Activated effector memory CD4-positive, alpha-beta T cell treated with Interleukin-2 at 50 U/mL for 16 hours (primary cell): ENCODE measurements around the gene VEZF1.
"Not testable (repeated sequence)": the region's sequence is repeated elsewhere in the genome, so short reads cannot be mapped to it uniquely, and the experiment has no call there.

Experiments
- DNase-seq: peaks from one replicate; pipeline ENCODE4 v3.0.0-alpha.2; 2020

The VEZF1 gene

GRCh38 chr17:57974053-57974824 is 13.8 kb downstream of the VEZF1 start:
- not testable (repeated sequence) for DNase-seq

DNA sequence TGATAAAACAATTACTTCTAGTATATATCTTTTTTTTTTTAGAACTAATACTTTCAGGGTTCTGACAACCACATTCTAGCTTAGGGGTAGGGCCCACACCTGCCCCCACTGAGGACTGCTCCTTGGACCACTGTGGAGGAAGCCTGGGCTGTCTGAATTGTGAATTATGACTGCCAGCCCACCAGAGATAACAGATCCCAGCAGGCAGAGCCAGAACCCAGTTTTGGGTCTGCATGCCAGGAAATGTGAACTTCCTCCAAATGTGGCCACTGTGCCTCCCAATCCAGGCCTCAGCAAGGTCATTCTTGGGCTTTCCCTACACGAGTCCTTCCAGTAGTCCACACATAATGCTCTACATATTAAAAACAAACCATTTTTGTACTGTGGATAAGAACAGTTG is 15.9 kb downstream of the VEZF1 start:
- DNase-seq = no peak

- no peak for DNase-seq
Measured at GRCh38 chr17:57971572-57971971, 16.5 kb downstream of the VEZF1 start.

DNA sequence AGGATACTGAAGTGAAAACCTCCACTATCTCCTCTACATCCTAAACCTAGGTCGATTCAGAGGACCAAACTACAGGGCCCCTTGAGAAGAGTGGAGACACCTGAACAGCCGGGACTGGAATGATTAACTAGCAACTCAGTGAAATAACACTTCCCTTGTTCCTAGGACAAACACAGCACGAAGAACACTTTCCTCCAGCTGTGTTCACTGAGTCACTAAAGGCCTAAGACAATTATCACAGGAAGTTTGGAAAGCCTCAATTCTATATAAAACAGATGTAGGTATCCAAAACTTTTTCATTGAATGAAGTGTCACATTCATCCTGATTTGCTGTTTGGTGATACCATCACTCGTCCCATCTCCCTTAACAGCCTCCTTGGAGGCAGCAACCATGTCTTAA is 17.3 kb downstream of the VEZF1 start:
- DNase-seq = no peak

- DNase-seq = no peak
Measured at GRCh38 chr17:57968456-57968855, 19.6 kb downstream of the VEZF1 start.

DNA sequence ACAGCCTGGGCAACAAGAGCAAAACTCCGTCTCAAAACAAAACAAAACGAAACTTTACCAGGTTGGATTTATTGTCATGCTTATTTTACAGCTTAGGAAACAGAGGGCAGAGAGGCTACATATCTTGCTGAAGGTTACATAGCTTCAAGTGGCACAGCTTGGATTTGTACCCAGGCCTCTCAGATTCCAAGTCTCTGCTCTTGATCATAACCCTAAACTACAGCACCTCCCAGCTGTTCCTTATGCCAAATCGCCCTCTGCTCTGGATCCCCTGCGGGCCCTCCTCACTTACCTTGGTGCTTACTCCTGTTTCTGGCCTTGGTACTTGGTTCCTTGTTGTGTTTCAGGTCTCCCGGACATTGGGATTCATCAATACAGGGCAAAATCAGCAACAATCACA is 21.2 kb downstream of the VEZF1 start:
- no peak for DNase-seq

DNA sequence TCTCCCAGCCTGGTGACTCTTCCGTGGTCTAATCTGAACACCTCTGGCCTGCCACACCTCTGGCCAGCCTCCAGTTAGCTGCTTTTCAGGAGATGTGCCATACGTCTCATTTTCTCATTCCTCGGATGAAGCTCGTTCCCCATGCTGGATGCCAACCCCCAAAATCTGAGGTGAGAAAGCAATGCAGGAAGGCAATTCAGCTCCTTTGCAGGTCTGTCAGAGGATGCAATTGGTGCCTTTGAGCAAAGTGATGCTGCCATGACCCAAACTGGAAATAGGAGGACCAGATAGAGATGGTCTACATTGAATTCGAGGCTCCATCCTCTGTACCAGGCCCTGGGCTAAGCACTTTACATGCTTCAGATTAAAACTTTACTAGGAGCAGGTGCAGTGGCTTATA is 21.8 kb downstream of the VEZF1 start:
- no peak for DNase-seq

GRCh38 chr17:57965521-57966160 is 22.4 kb downstream of the VEZF1 start:
- no peak for DNase-seq

DNA sequence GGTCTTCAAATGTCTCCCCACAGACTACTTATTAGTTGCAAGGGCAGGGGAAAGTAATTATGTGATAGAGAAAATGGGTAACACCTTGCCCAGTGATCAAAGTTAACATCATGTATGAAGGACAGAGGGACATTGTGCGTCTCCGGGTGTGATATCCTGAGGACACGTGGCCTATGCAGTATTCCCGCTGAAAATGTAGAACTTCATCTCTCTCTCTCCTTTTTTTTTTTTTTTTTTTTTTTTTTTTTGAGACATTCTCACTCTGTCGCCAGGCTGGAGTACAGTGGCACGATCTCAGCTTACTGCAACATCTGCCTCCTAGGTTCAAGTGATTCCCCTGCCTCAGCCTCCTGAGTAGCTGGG is 24.9 kb downstream of the VEZF1 start:
- no peak for DNase-seq

GRCh38 chr17:57962279-57963148 is 25.5 kb downstream of the VEZF1 start:
- no peak for DNase-seq

DNA sequence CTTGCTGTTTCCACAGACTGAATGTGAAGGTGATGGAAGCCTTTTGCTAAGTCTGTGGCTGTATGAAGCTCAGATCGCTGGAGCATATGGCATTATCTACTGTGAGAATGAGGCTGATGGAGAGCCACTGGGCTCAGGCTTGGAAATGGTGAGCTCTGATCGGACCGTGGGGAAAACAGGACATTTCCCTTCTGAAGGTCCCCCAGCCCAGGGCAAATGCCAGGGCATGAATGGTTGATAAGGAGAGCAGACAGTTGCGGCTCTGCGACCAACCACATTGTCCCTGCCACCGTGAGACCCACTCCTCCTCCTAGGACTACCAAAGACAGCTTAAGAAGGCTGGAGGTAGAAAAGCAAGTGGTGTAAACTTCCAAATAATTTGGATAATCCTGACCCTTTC is 28.1 kb downstream of the VEZF1 start:
- no peak for DNase-seq

DNA sequence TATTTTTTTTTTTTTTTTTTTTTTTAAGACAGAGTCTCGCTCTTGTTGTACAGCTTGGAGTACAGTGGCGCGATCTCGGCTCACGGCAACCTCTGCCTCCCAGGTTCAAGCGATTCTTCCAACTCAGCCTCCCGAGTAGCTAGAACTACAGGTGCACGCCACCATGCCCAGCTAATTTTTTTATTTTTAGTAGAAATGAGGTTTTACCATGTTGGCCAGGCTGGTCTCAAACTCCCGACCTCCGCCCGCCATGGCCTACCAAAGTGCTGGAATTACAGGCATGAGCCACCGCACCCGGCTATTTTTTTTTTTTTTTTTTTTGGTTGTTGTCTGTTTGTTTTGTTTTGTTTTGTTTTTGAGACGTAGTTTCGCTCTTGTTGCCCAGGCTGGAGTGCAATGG is 29.7 kb downstream of the VEZF1 start:
- not testable (repeated sequence) for DNase-seq

GRCh38 chr17:57957886-57958285 is 30.2 kb downstream of the VEZF1 start:
- no peak for DNase-seq

- DNase-seq = no peak
Measured at GRCh38 chr17:57957120-57957850, 30.8 kb downstream of the VEZF1 start.

GRCh38 chr17:57956291-57957119 is 31.5 kb downstream of the VEZF1 start:
- peak; percentile 20 for DNase-seq

DNA sequence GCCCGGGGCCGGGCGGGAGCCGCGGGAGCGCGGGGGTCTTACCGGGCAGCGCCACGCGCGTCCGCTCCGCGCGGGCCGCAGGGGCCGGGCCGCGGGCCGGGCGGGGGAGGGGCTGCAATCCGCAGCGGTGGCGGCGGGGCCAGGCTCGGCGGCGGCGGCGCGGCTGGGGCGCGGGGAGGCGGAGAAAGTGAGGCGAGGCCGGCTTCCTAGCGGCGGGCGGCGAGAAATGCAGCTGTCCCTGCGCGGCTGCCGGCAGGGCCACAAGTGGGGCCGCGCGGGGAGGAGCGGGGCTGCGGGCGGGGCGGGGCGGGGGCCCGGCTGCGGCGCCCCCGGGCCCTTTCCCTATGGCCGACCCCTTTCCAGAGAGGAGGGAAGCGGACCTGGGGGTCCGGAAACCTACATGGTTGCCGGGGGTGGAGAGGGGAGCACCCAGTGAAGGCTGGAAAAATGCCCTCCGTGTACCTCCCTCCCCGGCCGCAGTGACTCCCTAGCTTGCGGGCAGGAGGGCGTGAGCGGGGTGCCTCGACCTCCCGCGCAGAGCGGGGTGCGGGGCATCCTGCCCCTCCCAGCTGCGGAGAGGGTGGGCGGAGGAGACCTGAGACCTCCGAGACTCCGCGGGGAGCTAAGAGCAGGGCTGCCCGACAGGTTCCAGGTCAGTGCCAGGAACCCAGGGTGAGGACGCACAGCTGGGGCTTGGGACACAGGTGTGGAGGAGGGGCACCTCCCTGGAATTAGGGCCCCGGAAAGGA is 32.7 kb downstream of the VEZF1 start, which contains the start of gene CUEDC1:
Gene CUEDC1 (minus strand): TSS at position 230 of the 749 bp plus-strand sequence. CDS start 69,848 bp downstream, outside the sequence.
- DNase-seq = peak; percentile 49

GRCh38 chr17:57954397-57955182 is 33.5 kb downstream of the VEZF1 start:
- no peak for DNase-seq

- DNase-seq = no peak
Measured at GRCh38 chr17:57953705-57954396, 34.2 kb downstream of the VEZF1 start.

- DNase-seq = no peak
Measured at GRCh38 chr17:57953219-57953618, 34.8 kb downstream of the VEZF1 start.

DNA sequence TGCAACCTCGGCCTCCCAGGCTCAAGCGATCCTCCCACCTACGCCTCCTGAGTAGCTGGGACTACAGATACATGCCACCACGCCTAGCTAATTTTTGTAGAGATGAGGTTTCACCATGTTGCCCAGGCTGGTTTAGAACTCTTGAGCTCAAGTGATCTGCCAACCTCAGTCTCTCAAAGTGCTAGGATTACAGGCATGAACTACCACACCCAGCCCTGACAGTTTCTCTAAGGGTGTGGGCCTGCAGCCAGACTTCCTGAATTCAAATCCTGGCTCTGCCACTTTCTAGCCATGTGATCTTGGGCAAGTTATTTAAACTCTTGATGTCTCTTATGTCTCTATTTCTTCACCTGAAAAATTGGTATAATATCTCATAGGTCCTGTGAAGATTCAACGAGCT is 38.4 kb downstream of the VEZF1 start:
- DNase-seq = no peak
